GM19043 (cell line): ENCODE results near the gene N4BP2L1.

Source experiments
- ATAC-seq: cut with Tn5 transposase; IDR thresholded peaks from one replicate; pipeline ENCODE4 v1.9.1; 2021; ENCODE audit warnings: low read depth; ENCODE audit not compliant: unreplicated experiment

Gene N4BP2L1

DNA sequence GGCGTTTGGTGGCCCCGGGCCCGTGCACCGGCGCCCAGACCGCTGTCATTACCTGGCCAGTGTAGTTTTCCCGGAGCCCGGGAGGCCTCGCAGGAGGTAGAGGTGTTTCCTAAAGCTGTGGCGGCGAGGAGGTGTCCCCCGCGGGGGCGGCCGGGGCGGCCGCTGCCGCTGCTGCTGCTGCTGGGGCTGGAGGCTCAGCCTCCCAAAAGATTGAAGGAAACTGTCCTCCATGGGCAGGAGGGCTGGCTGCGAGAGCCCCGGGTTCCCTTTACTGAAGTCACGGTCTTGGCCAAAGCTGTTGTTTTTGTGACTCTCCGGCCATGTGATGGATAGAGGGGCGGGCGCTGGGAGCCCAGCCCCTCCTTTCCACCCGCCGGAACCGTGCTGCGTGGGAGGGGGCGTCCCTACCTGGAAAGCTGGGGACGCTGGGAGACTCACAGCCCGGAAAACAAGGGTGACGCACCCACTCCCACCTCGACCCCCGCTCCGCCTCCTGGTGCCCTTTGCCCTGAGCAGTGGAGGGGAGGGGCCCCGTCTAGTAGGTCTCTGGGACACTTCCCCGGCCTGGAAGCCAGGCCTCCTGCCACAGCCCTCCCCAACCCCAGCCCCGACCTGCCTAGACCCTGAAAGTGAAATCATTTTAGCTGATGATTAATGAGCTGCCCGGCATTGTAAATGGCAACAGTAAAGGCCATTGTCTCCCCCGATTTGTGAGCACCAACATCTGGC, at the start of gene N4BP2L1:
Gene N4BP2L1 (minus strand): TSS at position 279 of the 729 bp plus-strand sequence. CDS start 48 bp downstream, at position 231.
- peak; percentile 64 for ATAC-seq

DNA sequence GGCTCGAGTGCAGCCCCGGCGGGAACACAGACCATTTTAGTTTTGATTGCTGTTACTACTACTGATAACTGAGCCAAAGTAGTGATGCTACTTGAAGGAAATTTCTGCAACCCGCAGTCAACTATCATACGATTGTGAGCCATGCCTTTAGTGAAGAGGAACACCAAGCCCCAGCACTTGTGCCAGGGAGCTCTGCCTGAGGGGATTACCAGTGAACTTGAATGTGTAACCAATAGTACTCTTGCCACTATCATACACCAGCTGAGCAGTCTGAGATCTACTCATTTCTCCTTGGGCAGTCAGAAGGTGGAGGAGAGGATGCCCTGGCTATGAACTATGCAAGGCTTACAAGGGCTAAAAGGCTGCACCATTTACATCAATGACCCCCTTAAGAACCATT, 49.0 kb upstream of the N4BP2L1 start:
- no peak for ATAC-seq

DNA sequence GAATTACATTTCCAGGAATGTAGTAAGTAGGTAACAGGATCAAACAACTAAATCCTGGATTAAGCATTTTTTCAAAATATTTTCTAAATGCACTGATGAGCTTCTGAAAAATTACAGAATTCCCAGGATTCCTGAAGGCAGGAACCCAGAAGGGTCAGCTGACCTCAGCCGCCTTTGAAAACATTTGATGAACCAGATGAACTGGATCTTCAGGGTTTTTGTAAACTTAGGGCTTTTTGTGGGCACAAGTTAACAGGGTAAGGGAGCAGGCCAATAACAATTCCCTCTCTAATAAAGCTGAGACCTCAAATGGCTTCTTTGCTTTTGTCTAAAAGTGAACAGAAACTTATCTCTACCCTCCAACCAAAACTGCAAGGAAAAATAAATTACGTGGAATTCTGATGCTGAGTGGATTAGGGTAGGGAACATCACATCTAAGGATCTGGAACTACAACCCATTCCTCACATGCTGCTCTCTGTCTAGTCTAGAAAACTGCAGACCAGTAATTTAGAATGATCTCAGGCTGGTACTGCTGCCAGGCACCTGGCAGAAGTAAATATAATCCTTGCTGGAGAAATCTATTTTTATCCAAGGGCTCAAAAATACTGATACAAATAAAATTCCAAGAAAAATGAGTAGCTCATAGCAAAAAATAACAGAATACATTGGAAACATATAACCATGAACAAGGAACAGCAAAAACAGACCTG, 48.2 kb upstream of the N4BP2L1 start:
- ATAC-seq: no peak

DNA sequence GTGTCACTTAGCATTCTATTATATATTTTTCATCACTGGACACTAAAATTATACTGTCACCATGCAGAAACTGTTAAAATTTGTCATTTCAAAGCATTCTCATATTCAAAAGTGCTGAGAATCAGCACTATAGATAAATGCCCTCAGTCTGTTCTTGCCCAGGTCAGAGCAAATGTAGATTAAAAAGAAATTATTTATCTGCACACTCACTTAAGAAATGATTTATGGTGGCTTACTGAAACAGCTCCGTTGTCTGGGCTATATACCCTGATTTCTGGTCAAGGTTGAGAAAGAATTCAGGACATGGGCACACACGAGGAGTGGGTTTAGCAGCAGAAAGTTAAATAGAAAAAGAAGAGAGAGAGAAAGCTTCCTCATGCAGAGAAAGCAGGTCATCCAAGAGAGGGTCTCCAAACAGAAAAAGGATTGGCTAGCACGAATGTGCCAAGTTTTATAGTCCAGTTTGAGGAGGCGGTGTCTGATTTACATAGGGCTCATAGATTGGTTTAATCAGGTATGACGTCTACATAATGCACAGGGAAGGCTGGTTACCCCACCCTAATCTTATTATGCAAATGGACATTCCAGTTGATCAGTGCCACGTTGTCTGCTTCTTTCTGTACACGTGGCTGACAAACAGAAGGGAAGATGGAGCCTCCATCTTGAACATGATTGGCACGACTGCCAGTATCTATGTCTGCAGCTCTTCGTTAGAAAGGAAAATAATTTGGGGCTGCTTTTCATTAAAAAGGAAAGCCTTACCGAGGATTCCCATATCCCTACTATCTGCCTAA, 47.3 kb upstream of the N4BP2L1 start:
- ATAC-seq: no peak

DNA sequence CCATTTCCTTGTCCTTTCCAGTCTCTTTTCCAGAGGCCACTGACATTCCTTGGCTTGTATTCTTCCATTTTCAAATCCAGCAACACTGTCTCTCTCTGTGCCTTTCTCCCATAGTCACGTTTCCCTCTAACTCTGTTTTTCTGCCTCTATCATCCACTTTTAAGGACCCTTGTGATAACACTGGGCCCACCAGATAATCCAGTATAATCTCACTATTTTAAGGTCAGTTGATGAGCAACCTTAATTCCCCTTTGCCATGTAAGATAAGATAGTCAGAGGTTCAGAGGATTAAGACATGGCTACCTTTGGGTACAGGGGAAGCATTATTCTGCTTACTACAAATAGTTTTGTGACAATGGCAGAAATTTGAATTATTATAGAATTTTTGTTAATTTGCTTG, 45.7 kb upstream of the N4BP2L1 start:
- ATAC-seq: no peak

DNA sequence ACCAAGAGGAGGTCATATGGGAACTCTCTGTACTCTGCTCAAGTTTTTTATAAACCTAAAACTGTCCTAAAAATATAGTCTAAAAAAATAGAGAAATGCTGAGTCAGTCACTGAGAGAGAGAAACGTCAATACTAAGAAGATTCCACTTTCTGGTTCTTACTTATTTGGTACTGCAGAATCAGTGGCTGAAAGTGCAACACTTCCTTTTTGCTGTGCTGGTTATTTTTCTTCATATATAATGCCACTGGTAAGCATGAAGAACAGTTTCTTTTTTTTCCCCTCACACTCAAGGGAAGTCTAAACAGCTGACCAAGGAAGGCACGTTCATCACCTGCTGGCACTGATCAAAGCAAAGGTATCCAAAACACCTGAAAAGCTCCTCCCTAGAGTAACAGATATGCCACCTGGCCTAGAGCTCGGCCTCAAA, 44.3 kb upstream of the N4BP2L1 start:
- ATAC-seq: peak; percentile 68

DNA sequence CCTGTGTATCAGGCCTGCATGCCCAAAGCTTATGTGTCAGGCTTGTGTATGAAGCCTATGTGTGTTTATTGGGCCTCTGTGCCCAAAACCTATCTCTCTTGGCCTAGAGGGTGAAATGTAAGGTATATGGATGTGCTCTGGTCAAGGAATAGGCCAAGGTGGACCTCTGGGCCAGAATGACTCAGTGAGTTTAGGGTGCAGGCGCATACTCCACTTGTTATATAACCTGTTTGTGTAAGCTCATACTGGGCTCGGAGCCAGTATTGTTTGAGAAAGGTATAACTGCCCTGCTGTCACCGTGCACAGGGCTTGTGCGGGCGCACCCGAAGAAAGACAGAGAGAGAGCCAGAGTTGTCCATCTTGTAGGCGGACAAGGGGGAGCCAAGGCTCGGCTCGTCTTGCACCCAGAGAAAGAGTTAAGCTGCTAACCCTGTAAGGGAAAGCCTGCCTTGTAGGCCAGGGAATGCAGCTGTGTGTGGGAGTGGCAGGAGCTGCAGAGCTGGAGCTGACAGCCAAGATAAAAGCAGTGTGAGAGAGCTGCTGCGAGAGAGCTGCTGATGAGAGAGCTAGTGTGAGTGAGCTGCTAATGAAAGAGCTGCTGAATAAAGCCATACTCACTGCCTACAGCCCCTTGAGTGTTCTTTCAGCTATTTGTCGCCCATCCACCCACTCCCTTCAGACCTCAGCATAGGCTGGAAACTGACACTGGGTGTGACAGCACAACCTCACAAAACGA, 43.4 kb upstream of the N4BP2L1 start:
- ATAC-seq: no peak

DNA sequence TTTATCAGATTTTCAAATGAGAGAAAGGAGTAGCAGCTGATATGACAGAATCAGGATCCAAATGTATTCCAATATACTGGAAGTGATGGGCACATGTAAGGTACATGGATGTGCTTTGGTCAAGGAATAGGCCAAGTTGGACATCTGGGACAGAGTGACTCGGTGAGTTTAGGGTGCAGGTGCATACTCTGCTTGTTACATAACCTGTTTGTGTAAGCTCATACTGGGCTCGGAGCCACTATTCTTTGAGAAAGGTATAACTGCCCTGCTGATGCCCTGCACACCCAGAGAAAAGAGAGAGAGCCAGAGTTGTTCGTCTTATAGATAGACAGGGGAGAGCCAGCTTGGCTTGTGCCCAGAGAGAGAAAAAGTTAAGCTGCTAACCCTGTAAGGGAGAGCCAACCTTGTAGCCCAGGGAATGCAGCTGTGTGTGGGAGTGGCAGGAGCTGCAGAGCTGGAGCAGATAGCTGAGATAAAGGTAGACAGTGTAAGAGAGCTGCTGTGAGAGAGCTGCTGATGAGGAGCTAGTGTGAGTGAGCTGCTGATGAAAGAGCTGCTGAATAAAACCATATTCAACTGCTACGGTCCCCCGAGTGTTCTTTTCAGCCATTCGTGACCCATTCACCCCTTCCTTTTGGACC, 40.7 kb upstream of the N4BP2L1 start:
- ATAC-seq: no peak

DNA sequence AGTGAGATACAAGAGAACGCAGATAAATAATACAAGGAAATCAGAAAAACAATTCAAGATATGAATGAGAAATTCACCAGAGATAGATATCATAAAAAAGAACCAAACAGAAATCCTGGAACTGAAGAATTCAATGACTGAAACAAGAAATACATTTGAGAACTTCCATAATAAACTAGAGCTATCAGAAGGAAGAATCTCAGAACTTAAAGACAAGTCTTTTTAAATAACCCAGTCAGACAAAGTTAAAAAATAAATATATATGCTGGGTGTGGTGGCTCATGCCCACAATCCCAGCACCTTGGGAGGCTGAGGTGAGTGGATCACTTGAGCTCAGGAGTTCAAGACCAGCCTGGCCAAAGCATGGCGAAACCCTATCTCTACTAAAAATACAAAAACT, 28.7 kb upstream of the N4BP2L1 start:
- no peak for ATAC-seq

DNA sequence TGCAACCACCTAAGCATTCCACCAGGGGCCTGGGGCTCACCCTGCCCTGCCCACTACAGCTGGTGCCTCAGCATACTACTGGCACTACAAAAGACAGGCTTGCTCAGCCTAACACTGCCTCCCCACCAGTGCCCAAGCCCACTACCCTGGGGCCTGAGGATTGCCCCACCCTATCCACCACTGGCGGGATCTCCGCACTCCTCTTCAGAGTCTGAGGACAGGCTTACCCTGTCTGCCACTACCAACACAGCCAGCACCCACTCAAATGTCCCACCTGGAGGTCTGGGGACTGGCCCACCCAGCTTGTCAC, 27.6 kb upstream of the N4BP2L1 start:
- no peak for ATAC-seq

DNA sequence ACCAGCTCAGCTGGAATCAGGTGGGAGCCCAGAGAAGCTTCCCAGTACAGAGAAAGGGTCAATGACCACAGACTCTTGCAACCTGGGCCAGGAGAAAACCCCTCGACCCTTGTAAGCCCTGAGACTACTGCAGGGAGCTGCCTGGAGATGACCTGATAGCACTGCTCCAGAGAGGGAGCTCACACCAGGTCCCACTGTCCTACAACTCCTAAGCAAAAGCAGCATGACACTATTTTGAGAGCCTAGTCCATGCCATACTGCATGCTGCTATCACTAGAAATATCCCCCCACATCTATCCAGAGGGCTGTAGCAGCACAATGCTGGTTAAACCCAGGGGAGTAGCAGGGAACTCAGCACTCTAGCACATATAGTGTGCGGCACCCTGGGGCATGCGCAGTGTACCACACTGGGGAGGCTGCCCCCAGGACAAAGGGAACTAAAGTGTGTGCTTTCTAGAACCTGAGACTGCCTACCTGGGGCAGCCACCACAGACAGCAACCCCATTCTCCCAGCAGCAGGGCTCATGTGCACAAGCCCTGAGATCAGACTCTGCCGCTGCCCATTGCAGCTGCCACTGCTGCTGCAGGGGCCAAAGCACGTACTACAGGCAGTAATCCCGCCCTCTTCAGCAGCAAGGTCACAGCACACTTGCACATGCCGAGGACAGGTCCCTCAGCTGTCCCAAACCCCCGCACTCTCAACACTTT, 27.1 kb upstream of the N4BP2L1 start:
- ATAC-seq: no peak

DNA sequence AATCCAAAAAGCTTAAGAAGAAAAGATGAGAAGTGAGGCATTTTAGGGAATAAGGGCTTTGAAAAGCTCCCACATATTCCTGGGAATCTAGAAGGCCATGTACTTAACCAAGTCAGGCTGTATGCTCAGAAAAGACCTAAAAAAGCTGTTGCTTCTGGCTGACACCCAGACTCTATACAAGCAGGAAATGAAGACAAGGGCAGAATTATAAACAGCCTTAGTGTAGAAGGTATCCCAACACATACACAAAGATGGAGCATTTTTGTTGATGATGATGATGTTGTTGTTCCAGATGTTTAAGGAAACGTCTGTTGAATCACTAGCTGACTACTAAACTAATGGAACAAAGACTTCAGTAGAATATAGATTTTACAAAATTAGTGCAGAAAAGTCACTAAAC, 26.1 kb upstream of the N4BP2L1 start:
- no peak for ATAC-seq

DNA sequence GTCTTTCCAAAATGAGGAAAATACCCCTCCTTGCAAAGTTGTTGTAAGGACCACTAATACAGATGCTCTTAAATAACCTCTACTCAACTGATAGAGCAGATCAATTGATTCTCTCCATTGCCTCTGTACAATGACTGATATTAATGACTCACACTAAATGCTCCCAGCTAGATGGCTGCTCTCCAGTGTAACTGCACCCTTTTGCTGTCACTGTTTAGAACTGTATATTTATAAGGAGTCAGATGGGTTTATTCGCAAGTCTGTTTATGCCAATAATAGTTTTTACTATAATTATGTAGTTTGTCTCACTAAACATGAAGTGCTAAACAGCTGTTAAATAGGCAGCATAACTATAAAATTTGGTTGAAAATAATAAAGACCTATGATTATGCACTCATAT, 21.0 kb upstream of the N4BP2L1 start:
- ATAC-seq: no peak

DNA sequence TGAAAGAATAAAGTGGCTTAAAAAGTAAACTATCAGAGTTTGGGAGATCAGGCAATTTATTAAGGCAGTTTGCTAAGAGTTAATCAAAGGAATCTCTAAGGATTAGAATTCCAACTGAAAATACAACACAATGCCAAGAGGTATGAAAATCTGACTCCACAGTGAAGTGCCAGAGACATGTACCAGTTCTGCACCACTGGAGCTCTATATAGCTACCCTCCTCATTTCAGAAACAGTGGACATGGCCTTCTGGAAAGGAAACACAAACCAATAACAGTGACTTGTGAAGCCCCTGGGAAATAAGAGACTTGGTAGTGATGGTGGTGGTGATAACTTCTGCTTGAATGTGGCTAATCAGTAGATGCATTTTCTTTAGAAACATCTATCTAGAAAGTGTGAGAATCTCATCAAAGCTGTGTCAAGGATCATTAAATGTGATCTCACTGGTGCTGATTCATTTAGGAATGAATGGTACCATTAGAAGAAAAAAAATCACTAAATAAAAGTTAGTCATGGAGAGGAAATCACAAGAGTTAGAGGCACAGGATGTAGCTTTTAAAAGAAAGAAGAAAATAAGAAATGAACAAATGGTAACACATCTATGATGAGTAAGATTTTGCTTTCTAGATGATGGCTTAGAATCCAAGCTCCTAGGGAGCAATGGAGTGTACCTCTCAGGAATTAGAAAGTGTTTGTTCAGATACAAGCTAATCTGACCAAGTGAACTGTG, 20.1 kb upstream of the N4BP2L1 start:
- ATAC-seq: no peak

DNA sequence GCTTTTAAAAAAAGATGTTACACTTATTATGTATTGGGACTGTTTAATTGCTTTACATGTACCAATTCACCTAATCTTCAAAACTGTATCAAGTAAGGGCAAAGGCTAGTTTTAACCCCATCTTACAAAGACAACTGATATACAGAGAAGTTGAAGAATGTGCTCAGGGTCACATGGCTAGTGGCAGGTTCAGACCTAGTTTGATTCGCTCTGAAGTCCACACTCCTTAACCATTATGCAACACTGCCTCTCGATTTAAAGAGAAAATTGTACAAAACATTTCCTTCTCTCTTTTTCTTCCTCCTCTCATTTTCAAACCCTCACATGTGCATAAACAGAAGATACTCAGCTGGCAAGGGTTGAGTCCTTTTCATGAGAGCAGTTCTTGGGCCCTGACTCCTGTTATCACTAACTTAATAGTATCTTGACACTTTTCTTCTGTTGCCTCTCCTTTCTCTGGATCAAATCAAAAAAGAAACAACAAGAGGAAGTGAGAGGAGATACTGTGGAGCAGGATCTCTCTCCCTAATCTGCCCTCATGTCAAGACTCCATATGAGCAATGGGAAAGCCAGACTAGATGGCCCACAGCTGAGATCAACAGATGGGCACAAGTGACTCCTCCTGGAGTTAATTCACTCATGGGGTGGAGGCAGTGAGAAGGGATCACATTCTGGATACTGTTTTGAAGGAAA, 19.0 kb upstream of the N4BP2L1 start:
- ATAC-seq: no peak

DNA sequence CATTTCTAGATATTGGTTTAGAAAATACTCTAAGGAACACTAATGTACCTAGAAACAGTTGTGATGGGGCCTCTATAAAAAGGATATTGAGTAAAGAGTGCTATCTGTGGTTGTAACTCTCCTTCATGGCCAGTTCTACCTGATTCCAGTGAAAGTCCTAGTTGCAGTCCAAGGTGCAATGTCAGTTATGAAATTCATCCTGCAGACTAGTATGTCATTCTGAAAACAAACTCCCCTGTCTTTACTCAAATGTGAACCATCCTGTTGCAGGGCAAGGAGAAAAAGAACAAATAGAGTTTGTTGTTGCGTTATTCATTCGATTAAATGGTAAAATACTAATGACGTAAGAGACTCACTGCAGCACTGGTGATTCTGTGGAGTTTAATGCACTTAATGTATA, 18.3 kb upstream of the N4BP2L1 start:
- no peak for ATAC-seq

DNA sequence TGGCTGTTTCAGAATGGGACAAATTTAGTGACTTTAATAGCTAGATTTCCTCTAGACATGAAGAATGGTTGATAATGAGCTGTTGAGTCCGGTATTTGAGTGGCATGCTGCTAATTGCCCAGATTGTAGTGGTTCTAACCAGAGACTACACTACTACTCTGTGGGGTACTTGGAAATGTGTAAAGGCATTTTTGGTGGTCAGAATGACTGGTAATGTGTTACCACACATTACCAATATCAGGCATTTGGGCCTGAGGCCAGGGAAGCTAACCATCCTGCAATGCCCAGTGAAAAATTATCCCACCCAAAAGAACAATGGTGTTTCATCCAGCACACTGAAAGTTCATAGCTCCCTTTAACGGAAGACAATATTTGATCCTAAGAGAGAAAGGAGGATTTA, 17.5 kb upstream of the N4BP2L1 start:
- no peak for ATAC-seq

DNA sequence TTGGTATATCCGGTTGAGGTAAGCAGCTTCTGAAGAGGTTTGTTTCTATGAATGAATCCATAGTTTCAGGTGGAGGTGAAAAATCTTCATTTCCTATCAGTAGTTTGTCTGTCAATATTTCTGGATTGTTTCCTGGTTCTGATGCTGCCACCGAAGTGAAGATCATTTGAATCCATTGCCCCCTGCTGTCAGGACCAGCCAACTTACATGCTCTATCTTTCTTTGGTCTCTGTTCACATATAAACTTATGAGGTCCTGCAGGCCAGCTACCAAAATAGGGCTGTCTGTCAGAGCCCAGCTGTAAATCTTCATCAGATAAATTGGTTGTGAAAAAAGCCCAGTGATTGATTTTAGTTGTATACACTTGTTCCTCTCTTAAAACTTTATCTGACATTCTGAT, 15.2 kb upstream of the N4BP2L1 start:
- ATAC-seq: peak; percentile 66

DNA sequence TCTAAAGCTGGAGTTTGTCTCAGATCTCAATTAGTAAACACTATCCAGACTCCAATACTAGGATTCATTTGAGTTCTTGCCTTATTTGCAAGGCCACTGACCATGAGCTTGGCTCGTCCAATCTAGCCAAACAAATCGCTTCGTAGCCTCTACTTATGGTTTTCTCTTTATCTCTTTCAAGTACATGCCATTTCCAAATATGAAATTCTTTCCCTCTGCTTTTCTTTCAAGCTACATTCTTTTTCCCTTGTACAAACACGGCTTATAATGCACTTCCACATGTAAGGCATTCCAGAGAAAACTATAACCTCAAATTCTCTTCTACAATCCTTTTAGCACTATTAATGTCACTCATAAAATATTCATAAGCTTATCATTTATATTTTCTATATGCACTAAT, 10.9 kb upstream of the N4BP2L1 start:
- no peak for ATAC-seq
